GM18870 (cell line): ENCODE results near the gene SMR3B.

ENCODE experiments used
- ATAC-seq: cut with Tn5 transposase; IDR thresholded peaks from one replicate; pipeline ENCODE4 v1.9.1; 2021; ENCODE audit warnings: moderate library complexity; ENCODE audit not compliant: unreplicated experiment

The SMR3B gene

DNA sequence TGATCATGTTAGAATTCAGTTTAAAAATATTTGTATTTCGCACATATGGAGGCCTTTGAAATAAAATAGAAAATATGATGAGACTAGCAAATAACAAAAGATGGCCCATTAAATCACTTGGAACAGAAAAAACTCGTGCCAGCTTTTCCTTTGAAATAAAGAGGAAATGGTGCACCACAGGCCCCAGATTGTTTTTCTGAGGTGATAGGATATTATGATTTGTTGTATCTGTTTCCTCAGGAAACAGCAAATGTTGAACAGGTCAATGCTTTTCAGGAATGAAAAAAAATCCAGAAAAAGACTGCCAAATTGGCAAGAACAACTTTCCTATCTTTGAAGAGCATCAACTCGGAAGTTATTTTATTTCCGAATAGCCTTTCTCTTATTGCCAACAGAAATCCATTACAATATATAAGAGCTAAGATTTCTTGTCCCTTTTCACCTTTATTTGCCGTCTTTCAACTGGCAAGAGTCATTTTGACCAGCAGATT, at the start of gene SMR3B:
TSS of gene SMR3B (plus strand) at position 441 of the 491 bp plus-strand sequence. CDS start 1,380 bp downstream, outside the sequence.
- ATAC-seq, result no peak

DNA sequence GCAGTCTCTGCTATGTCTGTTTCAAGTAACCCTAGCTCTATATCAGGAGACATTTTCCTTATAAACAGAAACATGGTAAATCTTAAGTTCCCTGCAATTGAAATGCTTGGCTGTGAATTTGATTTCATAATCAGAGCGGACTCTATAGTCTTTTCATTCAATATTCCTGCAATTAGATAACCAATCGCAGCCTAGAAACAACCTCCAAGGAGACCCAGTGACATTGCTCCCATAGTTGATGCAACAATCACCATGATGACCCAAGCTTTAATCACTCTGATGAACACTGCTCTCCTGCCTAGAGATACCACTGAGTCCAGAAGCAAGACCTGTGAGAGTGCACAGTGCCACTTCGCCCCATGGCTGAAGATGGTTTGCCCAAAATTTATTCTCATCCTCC, 48.2 kb upstream of the SMR3B start, which contains the start of gene CABS1:
TSS of gene CABS1 (plus strand) at position 301 of the 400 bp plus-strand sequence. CDS start at position 360, 59 bp downstream.
- no peak for ATAC-seq

DNA sequence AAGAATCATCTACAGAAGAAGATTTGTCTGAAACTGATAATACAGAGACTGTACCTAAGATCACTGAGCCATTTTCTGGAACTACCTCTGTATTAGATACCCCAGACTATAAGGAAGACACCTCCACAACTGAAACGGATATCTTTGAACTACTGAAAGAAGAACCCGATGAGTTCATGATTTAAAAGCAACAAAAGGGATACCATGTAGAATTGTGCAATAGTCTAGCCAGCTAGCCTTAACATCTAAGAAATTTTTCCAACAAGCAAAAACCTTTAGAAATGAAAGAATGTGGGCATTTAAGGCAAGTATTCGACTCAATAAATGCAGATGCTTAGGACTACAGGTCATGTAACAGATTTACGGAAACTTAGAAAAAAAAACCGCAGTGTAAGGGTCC, 46.9 kb upstream of the SMR3B start:
- ATAC-seq, result no peak

DNA sequence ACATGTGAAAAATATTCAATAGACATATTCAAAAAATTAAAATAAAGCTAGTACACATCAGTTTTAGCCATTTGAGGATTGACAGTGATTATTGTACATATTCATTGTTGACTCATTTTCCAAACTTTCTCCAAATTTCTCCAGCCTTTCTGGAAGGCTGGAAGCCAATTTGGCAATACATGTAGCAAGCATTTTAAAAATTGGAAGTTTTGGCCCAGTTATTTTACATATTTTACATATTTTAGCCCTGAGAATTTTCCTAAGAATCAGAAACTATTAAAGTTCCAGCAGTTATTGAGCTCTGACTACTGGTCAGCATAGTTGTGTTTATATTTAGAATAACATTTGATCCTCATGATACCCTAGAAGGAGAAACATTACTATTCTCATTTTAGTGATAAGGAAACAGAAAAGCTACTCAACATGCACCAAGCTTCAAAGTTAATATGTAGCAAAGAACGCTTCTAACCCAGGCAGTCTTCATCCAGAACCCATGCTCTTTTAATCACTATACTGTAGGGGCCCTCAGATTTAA, 45.0 kb upstream of the SMR3B start:
- ATAC-seq, result no peak

DNA sequence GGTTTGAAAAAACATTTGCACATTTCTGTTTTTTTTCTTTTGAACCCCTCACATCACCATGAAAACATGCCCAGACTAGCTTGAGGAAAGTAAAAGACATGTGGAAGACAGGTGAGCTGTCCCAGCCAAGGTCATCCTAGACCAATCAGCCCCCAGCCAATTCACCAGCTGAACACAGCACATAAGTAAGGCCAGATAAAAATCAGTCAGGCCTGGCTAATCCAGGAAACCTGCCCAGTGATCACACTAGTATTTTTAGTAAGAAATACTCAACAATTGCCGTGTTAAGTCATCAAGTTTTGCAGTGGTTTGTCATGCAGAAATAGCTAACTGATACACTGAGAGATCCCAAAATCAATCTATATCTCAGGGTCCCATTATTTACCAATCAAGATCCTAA, 26.7 kb upstream of the SMR3B start:
- ATAC-seq, result no peak

DNA sequence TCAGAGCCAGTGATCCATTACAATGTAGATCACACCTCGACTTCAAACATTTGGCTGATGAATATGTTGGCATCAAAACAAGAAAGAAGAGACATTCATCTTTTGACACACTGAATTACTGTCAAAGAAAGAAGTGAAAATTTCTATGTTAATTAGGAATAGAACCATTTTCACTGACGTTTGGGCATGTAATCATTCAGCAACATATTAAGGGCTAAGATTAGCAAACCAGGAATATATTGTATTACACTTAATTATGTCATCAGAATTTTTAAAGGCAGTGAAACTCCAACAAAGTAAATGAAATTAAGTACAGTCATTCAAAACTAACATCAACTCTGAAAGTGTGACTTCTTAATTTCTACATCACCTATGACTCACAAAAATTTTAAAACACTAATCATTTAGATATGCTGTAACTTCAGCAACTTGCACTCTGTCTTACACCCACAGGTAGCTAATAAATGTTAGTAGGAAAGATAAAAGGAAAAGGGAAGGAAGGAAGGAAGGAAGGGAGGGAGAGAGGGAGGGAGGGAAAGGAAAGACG, 23.7 kb upstream of the SMR3B start:
- ATAC-seq, result no peak

DNA sequence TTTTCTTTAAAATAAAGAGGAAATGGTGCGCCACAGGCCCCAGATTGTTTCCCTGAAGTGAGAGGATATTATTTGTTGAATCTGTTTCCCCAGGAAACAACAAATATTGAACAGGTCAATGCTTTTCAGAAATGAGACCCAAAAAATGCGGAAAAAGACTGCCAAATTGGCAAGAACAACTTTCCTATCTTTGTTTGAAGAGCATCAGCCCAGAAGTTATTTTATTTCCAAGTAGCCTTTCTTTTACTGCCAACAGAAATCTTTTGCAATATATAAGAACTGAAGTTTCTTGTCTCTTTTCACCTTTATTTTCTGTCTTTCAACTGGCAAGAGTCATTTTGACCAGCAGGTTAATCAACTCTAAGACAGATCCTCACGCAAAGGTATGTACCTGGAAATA, 22.5 kb upstream of the SMR3B start, which contains the start of gene SMR3A:
TSS of gene SMR3A (plus strand) at position 301 of the 400 bp plus-strand sequence. CDS start 1,356 bp downstream, outside the sequence.
- ATAC-seq, result no peak

DNA sequence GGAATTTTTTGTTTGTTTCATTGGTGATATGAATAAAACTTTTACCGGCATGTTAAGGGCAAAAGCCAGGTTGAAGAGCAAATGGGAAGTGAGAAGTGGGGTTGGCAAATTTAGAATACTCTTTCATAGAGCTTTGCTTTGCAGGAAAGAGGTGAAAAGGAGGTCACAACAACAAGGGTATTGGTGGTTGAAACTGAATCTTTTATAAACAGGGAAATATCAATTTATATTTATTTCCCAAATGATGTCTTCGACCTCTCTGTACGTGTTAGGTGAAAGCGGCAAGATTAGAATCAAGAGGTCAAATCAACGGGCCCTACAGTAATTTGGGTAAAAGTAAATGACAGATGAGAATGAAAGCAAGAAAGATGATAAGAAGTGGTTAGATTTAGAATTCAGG, 18.9 kb upstream of the SMR3B start:
- ATAC-seq, result no peak

DNA sequence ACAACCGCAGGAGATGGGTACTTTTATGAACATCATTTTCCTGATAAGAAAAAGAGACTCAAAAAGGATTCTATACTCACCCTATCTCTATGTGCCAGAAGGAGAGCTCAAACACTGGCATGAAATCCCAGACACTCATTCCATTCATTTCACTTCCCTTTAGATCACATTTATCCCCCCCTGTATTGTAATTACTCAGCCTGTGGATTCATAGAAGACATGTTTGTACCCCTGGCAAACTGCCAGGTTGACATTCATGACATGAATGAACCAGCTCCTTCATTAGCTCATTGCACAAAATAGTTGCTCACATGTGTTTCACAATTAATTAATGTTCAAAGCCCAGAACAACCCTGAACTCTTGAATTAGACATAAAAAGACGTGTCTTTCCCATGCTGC, 17.5 kb upstream of the SMR3B start:
- ATAC-seq, result peak; percentile 38

DNA sequence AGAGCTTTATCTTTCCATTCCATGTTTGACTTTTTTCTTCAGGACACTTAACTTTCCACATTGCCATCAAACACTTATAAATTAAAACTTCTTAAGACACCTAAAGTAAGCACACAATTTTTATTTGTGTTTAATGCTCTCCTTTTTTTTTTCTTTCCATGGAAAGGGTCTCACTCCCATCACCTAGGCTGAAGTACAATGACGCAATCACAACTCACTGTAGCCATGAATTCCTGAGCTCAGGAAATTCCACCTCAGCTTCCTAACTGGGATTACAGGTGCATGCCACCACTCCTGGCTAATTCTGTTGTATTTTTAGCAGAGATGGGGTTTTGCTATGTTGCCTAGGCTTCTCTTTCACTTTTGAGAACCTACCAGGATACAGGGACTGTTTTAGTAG, 15.1 kb upstream of the SMR3B start:
- no peak for ATAC-seq

DNA sequence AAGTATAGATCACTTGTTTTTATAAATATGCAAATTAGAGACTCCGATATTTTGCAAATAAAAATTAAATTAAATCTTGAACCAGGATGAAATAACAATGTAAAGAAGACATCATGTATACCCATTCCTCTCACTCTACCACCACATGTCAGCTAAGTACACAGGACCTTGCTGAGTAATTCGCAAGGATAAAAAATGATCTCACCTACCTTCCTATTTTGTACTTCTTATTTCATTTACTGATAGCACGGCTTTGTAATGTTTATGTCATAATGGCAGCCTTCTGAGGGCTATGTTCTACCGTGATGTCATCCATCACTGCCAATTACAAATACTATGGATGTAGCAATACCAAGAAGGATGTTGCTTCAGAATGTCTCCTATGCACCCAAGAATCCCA, 10.9 kb upstream of the SMR3B start:
- ATAC-seq, result no peak

DNA sequence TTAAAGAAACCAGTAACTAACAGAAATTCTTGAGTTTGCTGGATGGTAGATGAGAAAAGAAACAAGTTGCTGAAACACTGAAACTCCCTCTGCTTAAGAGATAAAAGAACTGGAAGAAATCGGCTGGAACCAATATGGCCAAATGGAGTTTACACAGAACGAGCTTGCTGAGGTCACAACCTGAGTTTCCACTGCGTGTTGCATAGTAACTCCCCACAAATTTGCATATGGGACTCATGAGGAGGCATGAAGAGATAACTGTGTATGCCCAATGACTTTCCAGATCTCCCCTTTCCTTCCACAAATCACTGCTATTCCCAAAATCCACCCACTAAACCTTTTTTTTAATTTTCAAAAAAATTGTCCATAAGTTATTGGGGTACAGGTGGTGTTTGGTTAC, 10.2 kb upstream of the SMR3B start:
- ATAC-seq, result no peak

DNA sequence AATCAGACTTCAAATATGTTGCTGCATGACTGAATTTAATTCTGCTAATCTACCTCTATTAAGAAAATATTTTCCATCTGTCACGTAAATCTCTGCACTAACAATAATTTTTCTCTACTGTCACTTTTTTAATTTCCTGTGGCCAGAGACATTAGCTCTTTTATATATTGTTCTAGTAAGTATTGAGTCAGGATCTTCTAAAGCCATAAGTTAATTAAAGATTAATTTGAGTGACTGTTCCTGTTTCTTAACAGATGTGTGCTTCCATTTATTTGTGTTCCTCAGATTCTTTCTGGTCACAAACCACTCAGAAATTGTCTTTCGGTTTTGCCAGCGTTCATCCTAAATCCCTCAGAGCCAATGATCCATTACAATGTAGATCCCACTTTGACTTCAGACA, 2.4 kb upstream of the SMR3B start:
- no peak for ATAC-seq

DNA sequence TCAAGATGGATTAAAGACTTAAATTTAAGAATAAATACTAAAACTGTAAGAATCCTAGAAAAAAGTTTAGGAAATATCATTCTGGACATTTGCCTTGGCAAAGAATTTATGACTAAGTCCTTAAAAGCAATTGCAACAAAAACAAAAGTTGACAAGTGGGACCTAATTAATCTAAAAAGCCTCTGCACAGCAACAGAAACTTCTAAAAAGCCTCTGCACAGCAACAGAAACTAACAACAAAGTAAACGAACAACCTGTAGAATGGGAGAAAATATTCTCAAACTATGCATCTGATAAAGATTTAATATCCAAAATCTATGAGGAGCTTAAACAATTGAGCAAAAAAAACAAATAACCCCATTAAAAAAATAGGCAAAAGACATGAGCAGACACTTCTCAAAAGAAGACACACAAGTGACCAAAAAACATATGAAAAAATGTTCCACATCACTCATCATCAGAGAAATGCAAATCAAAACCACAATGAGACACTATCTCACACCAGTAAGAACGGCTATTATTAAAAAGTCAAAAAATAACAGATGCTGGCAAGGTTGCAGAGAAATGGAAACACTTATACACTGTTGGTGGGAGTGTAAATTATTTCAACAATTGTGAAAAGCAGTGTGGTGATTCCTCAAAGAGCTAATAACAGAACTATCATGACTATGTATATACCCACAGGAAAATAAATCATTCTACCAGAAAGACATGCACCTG, 9.3 kb downstream of the SMR3B start:
- ATAC-seq, result peak; percentile 64

DNA sequence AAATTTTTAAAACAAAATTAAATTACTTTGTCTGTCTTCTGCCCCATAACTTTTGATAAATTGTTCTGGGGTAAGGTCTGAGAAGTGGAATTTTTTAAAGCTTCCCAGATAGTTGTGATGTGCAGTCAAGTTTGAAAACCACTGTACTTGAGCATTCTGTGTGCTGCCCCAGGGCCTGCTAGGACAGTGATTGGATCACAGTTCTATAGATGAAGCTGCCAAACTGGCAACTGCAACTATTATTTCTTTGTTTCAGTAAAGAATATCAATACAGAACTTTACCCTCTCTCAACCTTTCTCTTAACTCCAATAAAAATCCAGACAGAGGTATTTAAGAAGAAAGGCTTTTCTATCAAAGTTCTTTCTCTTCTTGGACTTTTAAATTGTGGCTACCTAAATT, 14.6 kb downstream of the SMR3B start, which contains the start of gene OPRPN:
TSS of gene OPRPN (plus strand) at position 361 of the 400 bp plus-strand sequence. CDS start 1,346 bp downstream, outside the sequence.
- no peak for ATAC-seq

DNA sequence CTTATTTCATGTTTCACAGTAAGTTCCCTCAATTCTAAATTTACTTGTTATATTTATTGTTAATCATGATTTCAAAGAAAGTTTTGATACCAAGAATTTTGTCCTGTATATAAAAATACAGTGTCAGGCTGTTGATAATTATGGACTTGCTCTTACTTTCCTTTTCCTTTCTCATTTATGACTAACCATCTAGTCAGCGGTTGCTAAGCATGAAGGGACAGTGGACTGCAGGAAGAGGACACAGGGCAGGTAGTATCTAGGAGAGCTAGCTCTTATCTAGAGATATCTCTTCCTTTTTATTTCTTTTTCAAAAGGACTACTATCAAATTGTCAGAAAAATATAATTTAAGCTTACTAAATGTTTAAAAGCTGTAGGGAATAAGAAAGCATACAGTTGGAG, 16.4 kb downstream of the SMR3B start:
- peak; percentile 52 for ATAC-seq

DNA sequence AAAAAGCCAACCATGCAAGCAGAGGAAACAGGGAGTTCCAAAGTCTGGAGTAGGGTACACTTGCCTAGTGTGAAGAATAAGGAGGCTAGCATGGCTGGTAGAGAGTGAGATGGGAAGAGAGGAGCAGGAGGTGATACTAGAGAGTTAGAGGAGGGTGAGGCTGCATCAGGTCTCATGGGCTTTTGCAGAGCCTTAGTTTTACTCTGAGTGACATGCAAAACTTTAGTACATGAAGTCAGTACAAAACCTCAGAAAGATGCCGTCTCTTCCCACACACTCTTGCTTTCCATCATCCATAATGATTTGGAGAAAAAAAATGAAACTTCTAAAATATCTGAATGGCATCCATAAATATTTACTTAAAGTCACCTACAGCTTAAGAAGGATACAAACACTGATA, 19.8 kb downstream of the SMR3B start:
- ATAC-seq, result no peak

DNA sequence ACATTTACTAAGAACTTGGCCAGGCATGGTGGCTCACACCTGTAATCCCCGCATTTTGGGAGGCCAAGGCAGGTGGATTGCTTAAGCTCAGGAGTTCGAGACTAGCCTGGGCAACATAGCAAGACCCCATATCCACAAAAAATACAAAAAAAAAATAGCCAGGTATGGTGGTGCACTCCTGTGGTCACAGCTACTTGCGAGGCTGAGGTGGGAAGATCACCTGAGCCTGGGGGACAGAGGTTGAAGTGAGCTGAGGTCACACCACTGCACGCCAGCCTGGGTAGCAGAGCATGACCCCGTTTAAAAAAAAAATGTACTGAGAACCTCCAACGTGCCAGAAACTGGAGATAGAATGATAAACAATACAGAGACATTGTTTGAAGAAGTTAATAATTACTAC, 22.8 kb downstream of the SMR3B start:
- peak; percentile 48 for ATAC-seq

DNA sequence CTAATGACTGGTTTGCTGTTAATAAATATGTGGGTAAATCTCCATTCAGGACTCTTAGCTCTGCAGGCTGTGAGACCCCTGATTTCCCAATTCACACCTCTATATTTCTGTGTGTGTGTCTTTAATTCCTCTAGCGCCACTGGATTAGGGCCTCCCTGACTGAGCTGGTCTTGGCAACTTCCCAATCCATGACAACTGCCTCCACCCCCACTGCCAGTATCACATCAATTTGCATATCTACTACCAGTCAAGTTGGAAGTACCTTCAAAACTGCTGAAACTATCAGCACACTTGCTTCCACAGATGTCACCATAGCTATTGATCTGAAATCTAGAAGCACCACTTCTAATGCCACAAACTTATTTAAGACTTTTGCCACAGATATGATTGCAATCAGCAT, 42.4 kb downstream of the SMR3B start:
- no peak for ATAC-seq

DNA sequence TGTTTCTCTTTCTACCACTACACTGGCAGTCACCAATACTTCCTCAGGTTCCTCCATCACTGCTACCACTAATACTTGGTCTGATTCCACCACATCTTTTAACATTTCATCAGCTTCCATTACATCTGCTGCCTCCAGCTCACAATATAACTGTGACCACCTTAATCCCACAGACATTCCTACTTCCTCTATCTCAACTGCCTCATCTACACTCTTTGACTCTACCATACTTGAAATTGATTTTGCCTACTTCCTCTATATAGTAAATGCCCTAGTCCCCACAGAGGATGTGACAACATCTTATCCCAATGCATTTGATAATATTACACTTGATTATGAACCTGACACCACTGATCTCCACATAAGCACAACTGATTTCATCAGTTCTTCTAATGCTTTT, 43.9 kb downstream of the SMR3B start:
- ATAC-seq, result no peak

DNA sequence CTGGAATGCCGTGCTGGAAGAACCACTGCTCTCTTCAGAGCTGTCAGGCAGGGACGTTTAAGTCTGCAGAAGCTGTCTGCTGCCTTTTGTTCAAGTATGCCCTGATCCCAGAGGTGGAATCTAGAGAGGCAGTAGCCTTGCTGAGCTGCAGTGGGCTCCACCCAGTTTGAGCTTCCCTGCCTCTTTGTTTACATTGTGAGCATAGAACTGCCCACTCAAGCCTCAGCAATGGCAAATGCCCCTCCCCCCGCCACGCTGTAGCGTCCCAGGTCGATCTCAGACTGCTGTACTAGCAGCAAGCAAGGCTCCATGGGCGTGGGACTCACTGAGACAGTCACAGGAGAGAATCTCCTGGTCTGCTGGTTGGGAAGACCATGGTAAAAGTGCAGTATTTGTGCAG, 54.3 kb downstream of the SMR3B start:
- no peak for ATAC-seq
